Neuronal stem cell (in vitro differentiated cells): Measurements from ENCODE around the gene MASP2.

ENCODE experiments used
- DNase-seq: peaks from one replicate; pipeline ENCODE4 v3.0.0-alpha.2; 2013; ENCODE audit warnings: low spot score
- H2AFZ ChIP-seq: one replicate; pipeline ENCODE4 v1.6.1; 2013; ENCODE audit warnings: mild to moderate bottlenecking, low read length, inconsistent platforms
- H2AK5ac ChIP-seq: 2 replicates; pipeline ENCODE4 v1.6.1; 2013; ENCODE audit warnings: low read depth, mild to moderate bottlenecking, inconsistent platforms, low read length, moderate library complexity, mixed read lengths
- H2BK120ac ChIP-seq: 2 replicates; pipeline ENCODE4 v1.6.1; 2013; ENCODE audit warnings: low read depth, mild to moderate bottlenecking, inconsistent platforms, low read length, moderate library complexity, mixed read lengths
- H2BK12ac ChIP-seq: one replicate; pipeline ENCODE4 v1.6.1; 2013; ENCODE audit warnings: low read length, inconsistent platforms
- H2BK15ac ChIP-seq: 2 replicates; pipeline ENCODE4 v1.6.1; 2013; ENCODE audit warnings: mild to moderate bottlenecking, low read length, inconsistent platforms, mixed read lengths
- H2BK5ac ChIP-seq: one replicate; pipeline ENCODE4 v1.6.1; 2013; ENCODE audit warnings: inconsistent platforms, mild to moderate bottlenecking, low read length, moderate library complexity
- H3K14ac ChIP-seq: one replicate; pipeline ENCODE4 v1.6.1; 2013; ENCODE audit warnings: low read length, inconsistent platforms
- H3K18ac ChIP-seq: 2 replicates; pipeline ENCODE4 v1.6.1; 2013; ENCODE audit warnings: low read length, inconsistent platforms
- H3K23ac ChIP-seq: 2 replicates; pipeline ENCODE4 v1.6.1; 2013; ENCODE audit warnings: low read depth, mild to moderate bottlenecking, mixed read lengths, low read length, inconsistent platforms; ENCODE audit not compliant: poor library complexity
- H3K27ac ChIP-seq: replicated peaks from 3 replicates; pipeline ENCODE4 v1.5.1; 2013; ENCODE audit warnings: low read length, inconsistent platforms
- H3K27me3 ChIP-seq, 3 experiments: 2 replicates each; pipeline ENCODE4 v1.6.1; 2013; ENCODE audit warnings: low read length in 3 of 3, mild to moderate bottlenecking in 2 of 3, inconsistent platforms in 1 of 3, low read depth in 1 of 3, mixed read lengths in 1 of 3, moderate library complexity in 1 of 3; ENCODE audit not compliant: control insufficient read depth in 3 of 3, insufficient read depth in 3 of 3
- H3K36me3 ChIP-seq, 2 donors: replicated peaks in 1 of 2; 2 replicates each; pipeline ENCODE4 v1.6.1; 2013; ENCODE audit warnings: low read length in 2 of 2; ENCODE audit not compliant: control insufficient read depth in 2 of 2, insufficient read depth in 2 of 2
- H3K4ac ChIP-seq: 2 replicates; pipeline ENCODE4 v1.6.1; 2013; ENCODE audit warnings: inconsistent platforms, mild to moderate bottlenecking, low read length, moderate library complexity
- H3K4me1 ChIP-seq, 2 donors: 1 replicate in 1 of 2; 2 replicates in 1 of 2; pipeline ENCODE4 v1.6.1; 2013; ENCODE audit warnings: low read length in 2 of 2, low read depth in 1 of 2; ENCODE audit not compliant: control insufficient read depth in 2 of 2, insufficient read depth in 1 of 2
- H3K4me2 ChIP-seq: one replicate; pipeline ENCODE4 v1.6.1; 2013; ENCODE audit warnings: mild to moderate bottlenecking, low read length, inconsistent platforms; ENCODE audit not compliant: insufficient read depth, poor library complexity, severe bottlenecking
- H3K4me3 ChIP-seq, 2 donors: 2 replicates each; pipeline ENCODE4 v1.5.1; 2013; ENCODE audit warnings: low read length in 2 of 2, mild to moderate bottlenecking in 2 of 2, inconsistent platforms in 1 of 2, moderate library complexity in 1 of 2
- H3K79me1 ChIP-seq: one replicate; pipeline ENCODE4 v1.6.1; 2013; ENCODE audit warnings: low read depth, mild to moderate bottlenecking, inconsistent platforms, low read length, moderate library complexity
- H3K9ac ChIP-seq: one replicate; pipeline ENCODE4 v1.6.1; 2013; ENCODE audit warnings: mild to moderate bottlenecking, low read depth, low read length, inconsistent platforms; ENCODE audit not compliant: poor library complexity
- H3K9me3 ChIP-seq, 2 donors: replicated peaks in 1 of 2; 2 replicates each; pipeline versions ENCODE3 to v1.6.1; 2013; ENCODE audit warnings: low read length in 2 of 2, mild to moderate bottlenecking in 2 of 2, inconsistent platforms in 1 of 2, low read depth in 1 of 2, mixed read lengths in 1 of 2, moderate library complexity in 1 of 2; ENCODE audit not compliant: control insufficient read depth in 2 of 2, insufficient read depth in 1 of 2
- H4K8ac ChIP-seq: one replicate; pipeline ENCODE4 v1.6.1; 2013; ENCODE audit warnings: low read depth, mild to moderate bottlenecking, inconsistent platforms, low read length, moderate library complexity
- H4K91ac ChIP-seq: one replicate; pipeline ENCODE4 v1.6.1; 2013; ENCODE audit warnings: low read length, low read depth, mild to moderate bottlenecking, inconsistent platforms; ENCODE audit not compliant: poor library complexity
- WGBS, 2 donors: extraction: QIAGEN DNeasy Blood & Tissue Kit; methylation state at CpG; one replicate each; pipeline ENCODE4 v1.1.7; 2013; ENCODE audit warnings: missing lambda C conversion rate in 2 of 2, mixed read lengths in 1 of 2; ENCODE audit not compliant: insufficient read length in 2 of 2, insufficient replicate concordance in 1 of 2; ENCODE audit errors: extremely low coverage in 2 of 2; 5-methylcytosine and 5-hydroxymethylcytosine counted together

Gene MASP2

DNA sequence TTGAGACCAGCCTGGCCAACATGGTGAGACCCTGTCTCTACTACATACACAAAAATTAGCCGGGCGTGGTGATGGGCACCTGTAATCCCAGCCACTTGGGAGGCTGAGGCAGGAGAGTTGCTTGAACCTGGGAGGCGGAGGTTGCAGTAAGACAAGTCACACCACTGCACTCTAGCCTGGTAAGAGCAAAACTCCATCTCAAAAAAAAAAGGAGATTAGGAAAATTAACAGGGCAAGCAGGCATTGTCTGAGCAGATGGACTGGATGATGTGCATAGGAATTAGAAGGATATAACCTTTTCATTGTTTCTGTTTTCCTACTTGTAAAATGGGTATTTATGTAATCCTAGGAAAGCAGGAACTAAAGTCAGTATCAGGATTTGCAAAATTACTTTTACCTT, 19.0 kb downstream of the MASP2 start:
- Histone ChIP-seq H3K27ac (no peak overlapping the region), H2BK12ac (no peak overlapping the region), H2BK15ac (no peak overlapping the region), H4K91ac (no peak overlapping the region), H2BK5ac (no peak overlapping the region), H3K4me2 (no peak overlapping the region), H2AFZ (no peak overlapping the region), H3K9ac (no peak overlapping the region), H3K14ac (no peak overlapping the region), H2BK120ac (no peak overlapping the region), H3K27me3 (no peaks in the 10 kb centered on the region), H3K36me3 (peaks cover 12 to 73% of the 10 kb centered on the region in 2 donors), H3K18ac (no peak overlapping the region), H3K4ac (no peak overlapping the region), H3K23ac (no peak overlapping the region), H3K4me3 (no peak overlapping the region), H3K79me1 (peaks cover 3% of the 10 kb centered on the region), H3K9me3 (no peaks in the 10 kb centered on the region), H4K8ac (no peak overlapping the region), H2AK5ac (no peak overlapping the region), H3K4me1 (no peaks in the 10 kb centered on the region)
- DNase-seq, result no peak
- no CpG with 5 or more reads among the region's 3 CpGs for WGBS, 2 donors

DNA sequence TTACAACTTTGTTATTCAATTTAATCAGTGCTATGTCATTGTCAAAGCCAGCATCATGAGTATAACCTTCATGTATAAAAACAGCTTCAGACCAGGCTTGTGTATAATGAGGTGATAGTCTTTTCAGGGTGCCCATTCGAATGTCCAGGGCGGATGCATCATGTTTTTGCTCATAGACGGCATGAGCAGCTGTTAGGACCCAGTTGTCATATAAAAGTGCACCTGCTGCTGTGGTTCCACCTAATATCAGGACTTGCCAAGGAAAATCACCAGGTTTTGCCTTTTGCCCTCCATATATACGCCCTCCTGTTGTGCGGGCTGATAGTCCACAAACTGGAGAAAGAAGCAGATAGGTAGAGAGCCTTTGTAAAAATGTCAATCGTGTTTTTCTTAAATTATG, 19.7 kb downstream of the MASP2 start:
- Histone ChIP-seq H2BK15ac (no peak overlapping the region), H4K8ac (no peak overlapping the region), H2BK120ac (no peak overlapping the region), H3K4me3 (no peak overlapping the region), H3K27me3 (no peaks in the 10 kb centered on the region), H4K91ac (no peak overlapping the region), H3K4ac (no peak overlapping the region), H3K9me3 (no peaks in the 10 kb centered on the region), H3K27ac (no peak overlapping the region), H3K9ac (no peak overlapping the region), H2AK5ac (no peak overlapping the region), H3K4me2 (no peak overlapping the region), H3K79me1 (peaks cover 3% of the 10 kb centered on the region), H3K36me3 (peaks cover 13 to 79% of the 10 kb centered on the region in 2 donors), H3K23ac (no peak overlapping the region), H3K14ac (no peak overlapping the region), H2BK12ac (no peak overlapping the region), H2AFZ (no peak overlapping the region), H3K18ac (no peak overlapping the region), H3K4me1 (no peaks in the 10 kb centered on the region), H2BK5ac (no peak overlapping the region)
- DNase-seq, result no peak
- no CpG with 5 or more reads among the region's 6 CpGs for WGBS, 2 donors

DNA sequence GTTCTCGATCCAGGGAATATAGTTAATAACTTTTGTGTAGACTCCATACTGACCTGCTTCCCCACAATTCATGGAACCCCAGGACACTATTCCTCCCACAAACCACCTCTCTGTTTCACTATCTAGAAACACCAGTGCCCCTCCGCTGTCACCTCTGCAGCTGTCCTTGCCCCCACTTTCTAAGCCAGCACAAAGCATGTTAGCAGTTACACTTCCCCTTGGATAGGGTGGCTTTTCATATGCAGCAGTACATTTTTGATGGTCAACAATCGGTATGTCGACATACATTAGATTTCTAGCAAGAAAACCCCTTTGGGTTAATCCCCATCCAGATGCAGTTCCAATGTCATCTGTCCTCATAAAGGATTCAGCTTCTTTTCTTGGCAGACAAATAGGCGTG, 20.1 kb downstream of the MASP2 start:
- WGBS, 2 donors, result no CpG with 5 or more reads among the region's 5 CpGs
- no peak overlapping the region for H2BK12ac ChIP-seq
- no peaks in the 10 kb centered on the region for H3K4me1 ChIP-seq
- no peak overlapping the region for H3K27ac ChIP-seq
- H2BK120ac ChIP-seq, result no peak overlapping the region
- no peak overlapping the region for H2AFZ ChIP-seq
- H3K14ac ChIP-seq, result no peak overlapping the region
- H3K9ac ChIP-seq, result no peak overlapping the region
- no peak overlapping the region for H4K91ac ChIP-seq
- no peak overlapping the region for H2BK15ac ChIP-seq
- no peak overlapping the region for H3K23ac ChIP-seq
- DNase-seq, result no peak
- H3K4me3 ChIP-seq, result no peak overlapping the region
- H3K9me3 ChIP-seq, result no peaks in the 10 kb centered on the region
- H3K79me1 ChIP-seq, result peaks cover 3% of the 10 kb centered on the region
- H3K27me3 ChIP-seq, result no peaks in the 10 kb centered on the region
- H3K4me2 ChIP-seq, result no peak overlapping the region
- H4K8ac ChIP-seq, result no peak overlapping the region
- H2BK5ac ChIP-seq, result no peak overlapping the region
- H3K4ac ChIP-seq, result no peak overlapping the region
- H3K18ac ChIP-seq, result no peak overlapping the region
- no peak overlapping the region for H2AK5ac ChIP-seq
- peaks cover 17 to 84% of the 10 kb centered on the region in 2 donors for H3K36me3 ChIP-seq

DNA sequence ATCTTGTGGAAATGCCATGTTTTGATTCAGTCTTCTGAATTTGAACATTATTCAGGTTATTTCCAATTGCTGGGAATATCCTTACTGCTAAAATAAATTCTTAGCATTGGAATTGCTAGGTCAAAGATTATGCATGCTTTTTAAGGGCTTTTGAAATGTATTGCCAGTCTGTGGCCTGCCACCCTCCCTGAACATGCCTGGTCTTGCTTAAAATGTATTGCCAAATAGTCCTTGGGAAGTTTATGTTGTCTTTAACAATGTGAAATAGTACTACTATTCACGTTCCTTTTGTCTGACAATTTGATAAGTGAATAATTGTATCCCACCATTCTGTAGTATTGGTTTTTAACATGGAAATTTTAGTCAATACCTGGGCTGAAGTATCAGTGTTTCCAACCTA, 21.0 kb downstream of the MASP2 start:
- H3K9ac ChIP-seq, result no peak overlapping the region
- WGBS, 2 donors, result no CpG with 5 or more reads among the region's 1 CpG
- H2AK5ac ChIP-seq, result no peak overlapping the region
- H3K23ac ChIP-seq, result no peak overlapping the region
- H2BK120ac ChIP-seq, result no peak overlapping the region
- H4K91ac ChIP-seq, result no peak overlapping the region
- H3K27me3 ChIP-seq, result no peaks in the 10 kb centered on the region
- peaks cover 23 to 92% of the 10 kb centered on the region in 2 donors for H3K36me3 ChIP-seq
- no peak overlapping the region for H2AFZ ChIP-seq
- no peak overlapping the region for H2BK12ac ChIP-seq
- H3K14ac ChIP-seq, result no peak overlapping the region
- no peaks in the 10 kb centered on the region for H3K9me3 ChIP-seq
- no peak overlapping the region for H4K8ac ChIP-seq
- no peak overlapping the region for H2BK5ac ChIP-seq
- DNase-seq, result no peak
- no peak overlapping the region for H3K18ac ChIP-seq
- H3K4me2 ChIP-seq, result no peak overlapping the region
- H3K79me1 ChIP-seq, result peaks cover 3% of the 10 kb centered on the region
- no peak overlapping the region for H2BK15ac ChIP-seq
- no peak overlapping the region for H3K4ac ChIP-seq
- no peak overlapping the region for H3K4me3 ChIP-seq
- no peaks in the 10 kb centered on the region for H3K4me1 ChIP-seq
- H3K27ac ChIP-seq, result no peak overlapping the region
